Measurements from ENCODE around the gene TADA2A.

- TF ChIP-seq POLR2A (IDR thresholded peaks at IDR 0.05; ENCODE audit: low read depth, low read length), result no peak
- no peak for TF ChIP-seq POLR2AphosphoS5 (IDR thresholded peaks at IDR 0.05; ENCODE audit: low read depth, low read length)
Observed at GRCh38 chr17:37430051-37430627, 23.5 kb downstream of the TADA2A start.

All from GM12891 (cell line).